Retinal pigment epithelial cell (primary cell): ENCODE results near the gene KRTAP21-1.

Source experiments
- DNase-seq: peaks from one replicate; pipeline ENCODE4 v3.0.0-alpha.2; 2010; ENCODE audit warnings: low read depth
- H3K4me3 ChIP-seq: 2 replicates; pipeline ENCODE4 v1.5.1; 2011; ENCODE audit warnings: mild to moderate bottlenecking, low read length, control low read depth, moderate library complexity
- TF ChIP-seq, protein P1 (sequence below): conservative IDR thresholded peaks from 2 replicates; pipeline ENCODE4 v1.5.1; 2011; ENCODE audit warnings: low read depth, low read length, control low read depth, inconsistent platforms

KRTAP21-1 gene

DNA sequence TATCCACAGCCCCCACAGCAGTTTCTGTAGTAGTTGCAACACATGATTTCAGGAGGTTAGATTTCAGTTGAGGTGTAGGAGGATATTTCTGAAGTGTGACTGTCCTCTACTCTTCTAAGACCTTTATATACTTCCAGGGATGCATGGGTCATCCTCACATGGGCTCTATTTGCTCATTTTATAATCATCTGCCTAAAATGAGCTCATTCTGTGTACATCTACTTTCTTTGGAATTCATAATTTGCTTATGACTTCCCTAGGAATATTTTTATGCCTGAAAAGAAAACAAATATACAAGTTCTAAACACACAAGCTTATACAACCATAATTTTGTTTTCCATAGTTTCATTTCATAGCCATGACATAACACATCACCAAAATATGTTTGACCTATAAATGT lies 8.1 kb downstream of the KRTAP21-1 start, which contains the start of gene KRTAP21-2:
TSS of gene KRTAP21-2 (minus strand) at position 101 of the 400 bp plus-strand sequence. CDS start at position 44, 57 bp downstream.
- no peak for DNase-seq
- TF ChIP-seq, protein P1, sequence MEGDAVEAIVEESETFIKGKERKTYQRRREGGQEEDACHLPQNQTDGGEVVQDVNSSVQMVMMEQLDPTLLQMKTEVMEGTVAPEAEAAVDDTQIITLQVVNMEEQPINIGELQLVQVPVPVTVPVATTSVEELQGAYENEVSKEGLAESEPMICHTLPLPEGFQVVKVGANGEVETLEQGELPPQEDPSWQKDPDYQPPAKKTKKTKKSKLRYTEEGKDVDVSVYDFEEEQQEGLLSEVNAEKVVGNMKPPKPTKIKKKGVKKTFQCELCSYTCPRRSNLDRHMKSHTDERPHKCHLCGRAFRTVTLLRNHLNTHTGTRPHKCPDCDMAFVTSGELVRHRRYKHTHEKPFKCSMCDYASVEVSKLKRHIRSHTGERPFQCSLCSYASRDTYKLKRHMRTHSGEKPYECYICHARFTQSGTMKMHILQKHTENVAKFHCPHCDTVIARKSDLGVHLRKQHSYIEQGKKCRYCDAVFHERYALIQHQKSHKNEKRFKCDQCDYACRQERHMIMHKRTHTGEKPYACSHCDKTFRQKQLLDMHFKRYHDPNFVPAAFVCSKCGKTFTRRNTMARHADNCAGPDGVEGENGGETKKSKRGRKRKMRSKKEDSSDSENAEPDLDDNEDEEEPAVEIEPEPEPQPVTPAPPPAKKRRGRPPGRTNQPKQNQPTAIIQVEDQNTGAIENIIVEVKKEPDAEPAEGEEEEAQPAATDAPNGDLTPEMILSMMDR: no peak
- no peak within 1 kb of the TSS for H3K4me3 ChIP-seq

DNA sequence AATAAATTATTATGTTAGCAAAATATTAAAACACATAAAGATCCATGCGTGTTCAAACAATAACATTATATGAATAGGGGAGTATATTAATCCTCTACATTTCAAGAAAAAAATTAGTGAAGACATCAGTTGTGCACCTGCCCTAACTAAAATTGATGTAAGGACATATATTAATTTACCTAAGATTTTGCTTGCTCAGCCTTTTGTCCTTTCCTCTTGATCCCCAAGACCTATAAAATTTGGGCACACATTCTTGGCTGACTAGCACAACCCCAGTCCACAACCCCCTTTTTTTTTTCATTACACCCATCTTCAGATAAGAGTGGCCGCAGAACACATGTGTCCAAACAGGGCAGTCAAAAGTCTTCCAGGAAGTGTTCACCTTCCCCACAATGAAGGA lies 14.8 kb downstream of the KRTAP21-1 start:
- TF ChIP-seq, protein P1: no peak
- no peak overlapping the region for H3K4me3 ChIP-seq
- no peak for DNase-seq

DNA sequence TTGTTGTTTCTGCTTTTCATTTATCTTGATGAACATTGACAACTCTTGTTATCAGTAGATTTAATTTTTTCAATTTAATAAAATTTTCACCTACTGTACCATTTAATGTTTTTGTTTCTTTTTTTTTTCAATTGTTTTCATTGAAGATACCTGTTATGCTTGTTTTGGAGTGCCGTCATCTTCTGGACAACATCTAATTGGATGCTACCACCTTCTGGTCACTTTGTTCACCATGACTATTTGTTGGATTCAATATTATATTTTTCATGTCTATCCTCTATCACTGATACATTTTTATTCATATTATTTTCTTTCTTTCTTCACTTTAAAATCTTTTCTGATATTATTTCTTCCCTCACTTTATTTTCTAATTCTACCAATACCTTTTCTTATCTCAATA lies 22.2 kb downstream of the KRTAP21-1 start:
- TF ChIP-seq, protein P1: no peak

DNA sequence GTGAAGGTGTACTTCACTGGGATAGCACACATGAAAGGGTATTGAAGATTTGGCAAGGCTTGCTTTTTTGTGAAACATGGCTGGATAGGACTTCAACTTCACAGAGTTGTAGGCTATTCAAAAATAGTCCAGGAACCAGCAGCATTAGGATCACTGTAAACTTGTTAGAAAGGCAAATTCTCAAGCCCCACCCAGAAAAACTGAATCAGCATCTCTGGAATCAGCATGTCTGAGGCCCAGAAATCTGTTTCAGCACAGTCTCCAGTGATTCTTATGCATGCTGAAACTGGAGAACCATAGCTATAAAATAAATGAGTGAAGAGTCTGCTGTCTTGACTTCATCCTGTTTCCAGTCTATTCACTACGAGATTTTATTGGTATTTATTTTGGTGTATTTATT lies 28.5 kb downstream of the KRTAP21-1 start:
- TF ChIP-seq, protein P1: no peak
- DNase-seq: no peak

More for the DNA sequence above, 22.2 kb downstream of the KRTAP21-1 start:
- no peak overlapping the region for H3K4me3 ChIP-seq
- no peak for DNase-seq

DNA sequence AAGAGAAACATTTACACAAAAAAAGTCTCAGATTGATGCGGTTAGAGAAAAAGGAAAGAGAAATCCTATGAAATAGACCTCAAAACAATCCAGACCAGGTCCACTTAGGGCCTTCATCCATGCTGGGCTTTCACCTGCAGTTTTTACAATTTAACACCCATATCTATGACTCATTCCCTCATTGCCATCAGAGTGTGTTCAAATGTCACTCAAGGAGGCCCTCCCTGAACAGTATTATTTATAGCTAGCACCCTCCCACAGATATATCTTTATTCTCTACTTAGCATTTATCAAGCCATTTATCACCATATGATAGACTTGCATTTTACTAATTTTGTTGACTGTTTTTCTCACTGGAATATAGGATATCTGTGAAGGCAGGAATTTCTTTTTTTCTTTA lies 35.8 kb downstream of the KRTAP21-1 start:
- H3K4me3 ChIP-seq: no peak overlapping the region
- TF ChIP-seq, protein P1: no peak
- DNase-seq: no peak

More for the DNA sequence above, 28.5 kb downstream of the KRTAP21-1 start:
- H3K4me3 ChIP-seq: no peak overlapping the region

DNA sequence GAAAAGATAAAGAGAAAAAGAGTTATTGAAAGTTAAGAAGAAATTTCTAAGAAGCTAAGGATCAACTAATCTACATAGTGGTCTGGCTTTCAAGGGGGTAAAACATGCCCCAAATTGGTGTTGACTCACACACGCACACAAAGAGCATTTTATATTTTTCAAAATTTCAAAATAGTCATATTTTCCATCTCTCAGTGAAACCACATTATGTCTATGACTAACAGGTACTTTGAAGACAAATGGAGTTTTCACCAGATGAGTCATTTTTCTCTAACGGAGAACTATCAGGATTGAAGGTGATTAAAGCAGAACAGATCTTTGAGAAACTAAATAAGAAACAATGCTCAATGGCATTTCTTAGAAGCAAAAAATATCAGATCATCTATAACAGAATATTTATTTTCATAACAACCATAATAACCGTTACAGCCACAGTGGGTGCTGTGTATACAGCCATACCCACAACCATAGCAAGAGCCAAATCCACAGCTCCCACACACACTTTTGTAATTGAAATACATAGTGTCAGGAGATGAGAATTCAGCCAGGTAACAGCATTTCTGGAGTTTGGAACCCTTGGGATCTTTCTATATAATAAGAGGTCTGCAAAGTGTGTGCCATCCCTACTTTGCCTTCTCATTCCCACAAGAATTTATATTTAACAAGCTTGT lies 36.9 kb downstream of the KRTAP21-1 start, which contains the start of gene KRTAP21-3:
TSS of gene KRTAP21-3 (minus strand) at position 539 of the 671 bp plus-strand sequence. CDS start at position 521, 18 bp downstream.
- TF ChIP-seq, protein P1: no peak
- no peak within 1 kb of the TSS for H3K4me3 ChIP-seq
- peak; percentile 31 for DNase-seq

DNA sequence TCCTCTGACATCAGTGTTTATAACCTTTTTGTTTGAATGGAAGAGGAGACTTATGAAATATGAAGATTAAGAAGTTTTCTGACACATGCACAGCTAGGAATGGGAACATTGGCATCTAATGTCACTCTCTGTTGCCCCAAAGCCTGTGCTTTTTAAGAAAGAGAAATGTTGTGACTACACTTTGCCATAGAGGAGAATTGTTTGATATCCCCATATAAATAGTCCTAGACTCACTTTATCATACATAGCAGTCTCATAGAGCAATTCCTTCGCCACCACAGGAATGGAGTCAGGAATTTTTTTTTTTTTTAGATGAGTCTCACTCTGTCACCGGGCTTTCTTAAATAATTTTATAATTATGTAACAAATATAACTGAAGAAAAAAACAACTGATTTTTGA lies 38.1 kb downstream of the KRTAP21-1 start:
- peak; percentile 11 for DNase-seq
- TF ChIP-seq, protein P1: no peak

More for the DNA sequence above, 38.1 kb downstream of the KRTAP21-1 start:
- no peak overlapping the region for H3K4me3 ChIP-seq
